HepG2 (cell line): ENCODE results near the gene RAB35. TPM values are rescaled to one million over a fixed set of nuclear protein-coding genes. Genes with fewer than 3 reads are reported as not detected.

Experiments
- KLF6 ChIP-seq: IDR thresholded peaks from 2 replicates; pipeline ENCODE4 v1.8.0; 2016; ENCODE audit warnings: missing biosample characterization, missing genetic modification reagents
- MEF2D ChIP-seq: sonication (generic); formaldehyde crosslinking; IDR thresholded peaks from 2 replicates; pipeline ENCODE4 v1.5.1; 2020; ENCODE audit warnings: mild to moderate bottlenecking, missing genetic modification reagents
- ZBTB40 ChIP-seq, 2 experiments: fragments of 450-650 bp in 1 of 2; sonication (generic) in 1 of 2; formaldehyde crosslinking in 1 of 2; IDR thresholded peaks; 2 replicates each; pipeline versions ENCODE4 v1.6.1 to v1.8.0; 2016 to 2022; ENCODE audit warnings: antibody characterized with exemption in 1 of 2, mild to moderate bottlenecking in 1 of 2, missing genetic modification reagents in 1 of 2
- ZFX ChIP-seq: sonication (generic); formaldehyde crosslinking; IDR thresholded peaks from 2 replicates; pipeline ENCODE4 v1.4.0; 2020; ENCODE audit warnings: mild to moderate bottlenecking, low read depth, missing genetic modification reagents, moderate library complexity
- ZNF580 ChIP-seq: IDR thresholded peaks from 2 replicates; pipeline ENCODE4 v1.6.1; 2016; ENCODE audit warnings: low read depth, borderline replicate concordance
- ZNF781 ChIP-seq: sonication (generic); formaldehyde crosslinking; IDR thresholded peaks from 2 replicates; pipeline ENCODE4 v1.5.1; 2020; ENCODE audit warnings: borderline replicate concordance, mild to moderate bottlenecking, missing genetic modification reagents; ENCODE audit errors: not compliant biosample characterization
- polyA plus RNA-seq, 8 experiments: library from polyadenylated mRNA; depleted of rRNA in 3 of 8; stranded (reverse) in 7 of 8; unstranded in 1 of 8; fragments of >200 nt; fragmentation: Illumina TruSeq in 4 of 8; extraction: Trizol in 4 of 8; gene quantifications; 2 replicates each; pipeline versions ENCODE4 v1.2.1 to v1.2.3, GENCODE V29; 2011 to 2016; ENCODE audit warnings: low read depth in 4 of 8, missing spikeins in 1 of 8, mixed read lengths in 1 of 8; ENCODE audit not compliant: insufficient read depth in 1 of 8
- total RNA-seq, 5 experiments: library from RNA; depleted of rRNA; stranded (reverse); fragments of >200 nt; fragmentation: Illumina TruSeq; extraction: Trizol; gene quantifications; 2 replicates each; pipeline ENCODE4 v1.2.3, GENCODE V29; 2016; ENCODE audit warnings: low read depth in 1 of 5

RAB35 gene
- total and polyA plus RNA-seq, 2 of the 13 experiments (the other 11 are each of a cell fraction or from before 2014, with no cell fraction given): 25.2 to 29.1 TPM

GRCh38 chr12:120086801-120087621, 29.5 kb downstream of the RAB35 start (continued):
- no peak for TF ChIP-seq ZBTB40 (IDR thresholded peaks at IDR 0.05)
- TF ChIP-seq ZBTB40 (CRISPR knock-in tag; IDR thresholded peaks at IDR 0.05): peak; percentile 68
- TF ChIP-seq MEF2D (CRISPR knock-in tag): peak; percentile 86
- TF ChIP-seq KLF6 (CRISPR knock-in tag): no peak
- TF ChIP-seq ZNF781: peak; percentile 56
- peak; percentile 84 for TF ChIP-seq ZFX (CRISPR knock-in tag)
- TF ChIP-seq ZNF580: peak; percentile 82; the same call in 1 of the 2 replicates
